Naive thymus-derived CD4-positive, alpha-beta T cell (primary cell): ENCODE measurements around the gene PSMB11. TPM values are rescaled to one million over a fixed set of nuclear protein-coding genes. Genes with fewer than 3 reads are reported as not detected.
A peak's percentile ranks its signal among the peaks of the same experiment; 100 is the strongest.

Source experiments
- ATAC-seq: fragments of 150-1000 bp; cut with Tn5 transposase; 2 replicates; pipeline ENCODE4 v1.10.0; 2021; ENCODE audit warnings: mild to moderate bottlenecking, moderate library complexity
- CTCF ChIA-PET: fragments of 350-600 bp; sonication (Branson Sonifier 250); formaldehyde crosslinking; loops from one replicate; lab custom pipeline; 2021; ENCODE audit warnings: antibody characterized with exemption; lab: Charles Lee
- POLR2A ChIA-PET: fragments of 350-600 bp; sonication (Branson Sonifier 250); formaldehyde crosslinking; loops from one replicate; lab custom pipeline; 2021; ENCODE audit warnings: antibody characterized with exemption, inconsistent platforms; lab: Charles Lee
- DNase-seq, 9 donors: peaks; one replicate each; pipeline versions ENCODE4 v3.0.0 to v3.0.0-alpha.2; 2020 to 2022; ENCODE audit warnings: mixed read lengths in 1 of 9
- H3K27ac ChIP-seq: one replicate; pipeline ENCODE4 v1.7.0; 2013; ENCODE audit warnings: mild to moderate bottlenecking, low read depth, low read length, moderate library complexity
- H3K27me3 ChIP-seq, 2 donors: one replicate each; pipeline ENCODE4 v1.7.0; 2013; ENCODE audit warnings: low read length in 2 of 2, mild to moderate bottlenecking in 2 of 2, moderate library complexity in 2 of 2; ENCODE audit not compliant: control insufficient read depth in 2 of 2, insufficient read depth in 2 of 2
- H3K36me3 ChIP-seq, 3 experiments: 1 replicate in 2 of 3; 2 replicates in 1 of 3; pipeline ENCODE4 v1.7.0; 2013; ENCODE audit warnings: low read length in 3 of 3, mild to moderate bottlenecking in 3 of 3, moderate library complexity in 1 of 3; ENCODE audit not compliant: insufficient read depth in 3 of 3, control insufficient read depth in 2 of 3
- H3K4me1 ChIP-seq, 2 donors: one replicate each; pipeline ENCODE4 v1.7.0; 2013; ENCODE audit warnings: low read length in 2 of 2, mild to moderate bottlenecking in 2 of 2, moderate library complexity in 1 of 2; ENCODE audit not compliant: control insufficient read depth in 2 of 2, insufficient read depth in 2 of 2
- H3K4me3 ChIP-seq: 2 replicates; pipeline ENCODE4 v1.7.0; 2013; ENCODE audit warnings: mild to moderate bottlenecking, low read length
- H3K9me3 ChIP-seq, 3 experiments: 1 replicate in 2 of 3; 2 replicates in 1 of 3; pipeline ENCODE4 v1.7.0; 2013; ENCODE audit warnings: low read length in 3 of 3; ENCODE audit not compliant: control insufficient read depth in 2 of 3
- H3K27ac Mint-ChIP-seq, 9 donors: one replicate each; pipeline ENCODE4 v1.8.0; 2020 to 2022; ENCODE audit warnings: mixed read lengths in 9 of 9, mild to moderate bottlenecking in 8 of 9, moderate library complexity in 5 of 9, inconsistent platforms in 2 of 9
- H3K27me3 Mint-ChIP-seq, 5 donors: one replicate each; pipeline ENCODE4 v1.8.0; 2021 to 2022; ENCODE audit warnings: mixed read lengths in 5 of 5, mild to moderate bottlenecking in 1 of 5
- H3K36me3 Mint-ChIP-seq, 5 donors: one replicate each; pipeline ENCODE4 v1.8.0; 2020 to 2022; ENCODE audit warnings: mixed read lengths in 5 of 5, mild to moderate bottlenecking in 3 of 5, inconsistent platforms in 1 of 5
- H3K4me1 Mint-ChIP-seq, 7 donors: one replicate each; pipeline ENCODE4 v1.8.0; 2020 to 2022; ENCODE audit warnings: mixed read lengths in 7 of 7, mild to moderate bottlenecking in 3 of 7, inconsistent platforms in 1 of 7
- H3K4me3 Mint-ChIP-seq, 10 donors: one replicate each; pipeline ENCODE4 v1.8.0; 2020 to 2022; ENCODE audit warnings: mild to moderate bottlenecking in 10 of 10, mixed read lengths in 10 of 10, moderate library complexity in 6 of 10, inconsistent platforms in 2 of 10
- H3K9me3 Mint-ChIP-seq, 11 donors: one replicate each; pipeline ENCODE4 v1.8.0; 2020 to 2022; ENCODE audit warnings: mixed read lengths in 11 of 11, mild to moderate bottlenecking in 4 of 11, inconsistent platforms in 1 of 11, moderate library complexity in 1 of 11
- intact Hi-C, 2 donors: fragments of 100-400 bp; cut with micrococcal nuclease; formaldehyde crosslinking; loops; one replicate each; pipeline ENCODE4 v1.15.1; 2023
- polyA plus RNA-seq, 2 donors: library from polyadenylated mRNA; unstranded; fragments of 300-500 nt; fragmentation: Illumina TruSeq; gene quantifications; one replicate each; pipeline ENCODE4 v1.2.3, GENCODE V29; 2021
- total RNA-seq, 6 experiments: library from RNA in 5 of 6; stranded (reverse) in 5 of 6; gene quantifications; 1 replicate in 5 of 6; 2 replicates in 1 of 6; pipeline ENCODE4 v1.2.3 and lab custom pipeline; 2021 to 2026

The PSMB11 gene
- total and polyA plus RNA-seq, 7 experiments from 2014 or later, result 0.32 to 1.2 (median 0.69) TPM; not detected in 1

- H3K27me3 ChIP-seq, result no peaks in the 10 kb centered on the region
- H3K27ac ChIP-seq, result peak within 1 kb of the TSS; percentile 58
- peaks cover 7 to 9% of the 10 kb centered on the region in 2 donors for H3K4me1 ChIP-seq
- Mint-ChIP-seq H3K4me3 (peak within 1 kb of the TSS; percentile 78 to 91 (median 88)), H3K9me3 (peaks cover 0 to 2% (median 0%) of the 10 kb centered on the region in 11 donors), H3K27me3 (peaks cover 0 to 8% (median 0%) of the 10 kb centered on the region in 5 donors), H3K27ac (peak within 1 kb of the TSS; percentile 16 to 86 (median 55)), H3K36me3 (peaks cover 0 to 14% (median 9%) of the 10 kb centered on the region in 5 donors), H3K4me1 (peaks cover 13 to 20% (median 17%) of the 10 kb centered on the region in 7 donors)
- DNase-seq, result peak; percentile 30 to 76 (median 54)
- peak; percentile 77 for ATAC-seq
- no peaks in the 10 kb centered on the region for H3K9me3 ChIP-seq
- H3K4me3 ChIP-seq, result peak within 1 kb of the TSS; percentile 67
- intact Hi-C loops, result loop anchor here (1.0 to 10.0 kb wide), 5 partner anchors 22 to 232 kb away; partner anchors contain the start of genes MRPL52 (in 1 of the 2) and PRMT5 (in 1 of the 2)
- CTCF ChIA-PET, result interaction anchor here (0.6 to 12.2 kb wide), 24 partner anchors 12 to 1047 kb away, joined by 3 to 264 read pairs (median 4); partner anchors contain the start of genes AJUBA and PRMT5
- POLR2A ChIA-PET, result interaction anchor here (0.8 to 6.5 kb wide), 10 partner anchors 12 to 102 kb away, joined by 3 to 76 read pairs (median 4); partner anchors contain the start of gene AJUBA
- peaks cover 8 to 34% (median 9%) of the 10 kb centered on the region in 3 experiments for H3K36me3 ChIP-seq
These were observed 15.1 kb downstream of the PSMB11 start, which contains the start of gene CDH24 for GRCh38 chr14:23056956-23057756. CDH24 (minus strand) TSS chr14:23057520; CDS start chr14:23055733, 1,787 bp downstream.

GRCh38 chr14:23057757-23058653, 16.0 kb downstream of the PSMB11 start:
- Histone ChIP-seq H3K27me3 (no peaks in the 10 kb centered on the region), H3K4me3 (peak overlapping the region; percentile 67), H3K36me3 (peaks cover 17 to 42% (median 17%) of the 10 kb centered on the region in 3 experiments), H3K9me3 (no peaks in the 10 kb centered on the region), H3K4me1 (peaks cover 7 to 9% of the 10 kb centered on the region in 2 donors), H3K27ac (peak overlapping the region; percentile 49)
- peak; percentile 81 for ATAC-seq
- POLR2A ChIA-PET, result interaction anchor here (0.8 to 6.5 kb wide), 10 partner anchors 9 to 103 kb away, joined by 3 to 76 read pairs (median 4); partner anchors contain the start of gene AJUBA
- Mint-ChIP-seq H3K9me3 (peaks cover 0 to 2% (median 0%) of the 10 kb centered on the region in 11 donors), H3K27me3 (peaks cover 0 to 8% (median 0%) of the 10 kb centered on the region in 5 donors), H3K4me3 (peak overlapping the region; percentile 78 to 91 (median 87)), H3K4me1 (peaks cover 13 to 20% (median 17%) of the 10 kb centered on the region in 7 donors), H3K27ac (peak overlapping the region in 7 of 9 donors; percentile 23 to 85 (median 58)), H3K36me3 (peaks cover 0 to 21% (median 16%) of the 10 kb centered on the region in 5 donors)
- peak; percentile 71 to 89 (median 83) for DNase-seq
- CTCF ChIA-PET, result interaction anchor here (0.6 to 12.2 kb wide), 27 partner anchors 11 to 1046 kb away, joined by 3 to 264 read pairs (median 3); partner anchors contain the start of genes AJUBA and PRMT5
- intact Hi-C loops, result loop anchor here (1.0 to 10.0 kb wide), 11 partner anchors 23 to 501 kb away; partner anchors contain the start of genes MRPL52 (in 1 of the 2) and PRMT5 (in 1 of the 2)

GRCh38 chr14:23058654-23059504, 16.9 kb downstream of the PSMB11 start:
- intact Hi-C loops, result loop anchor here (1.0 to 10.0 kb wide), 10 partner anchors 24 to 502 kb away; partner anchors contain the start of gene MRPL52 (in 1 of the 2)
- peaks cover 0 to 2% (median 0%) of the 10 kb centered on the region in 11 donors for H3K9me3 Mint-ChIP-seq
- Histone ChIP-seq H3K27ac (no peak overlapping the region), H3K4me1 (peaks cover 7 to 9% of the 10 kb centered on the region in 2 donors), H3K9me3 (no peaks in the 10 kb centered on the region), H3K27me3 (no peaks in the 10 kb centered on the region), H3K4me3 (no peak overlapping the region), H3K36me3 (peaks cover 25 to 51% (median 26%) of the 10 kb centered on the region in 3 experiments)
- peaks cover 4 to 30% (median 23%) of the 10 kb centered on the region in 5 donors for H3K36me3 Mint-ChIP-seq
- peak overlapping the region in 5 of 9 donors; percentile 34 to 72 (median 43) for H3K27ac Mint-ChIP-seq
- DNase-seq (no peak), ATAC-seq (no peak)
- H3K4me1 Mint-ChIP-seq, result peaks cover 13 to 20% (median 17%) of the 10 kb centered on the region in 7 donors
- ChIA-PET POLR2A (interaction anchor here (1.0 to 6.5 kb wide), 7 partner anchors 10 to 103 kb away, joined by 3 to 76 read pairs (median 5); partner anchors contain the start of gene AJUBA), CTCF (interaction anchor here (0.6 to 12.2 kb wide), 19 partner anchors 10 to 502 kb away, joined by 3 to 264 read pairs (median 4); partner anchors contain the start of genes AJUBA and RBM23)
- H3K27me3 Mint-ChIP-seq, result peaks cover 0 to 8% (median 0%) of the 10 kb centered on the region in 5 donors
- H3K4me3 Mint-ChIP-seq, result peak overlapping the region in 5 of 10 donors; percentile 3 to 56 (median 36)

- H3K36me3 Mint-ChIP-seq, result peaks cover 4 to 38% (median 26%) of the 10 kb centered on the region in 5 donors
- Histone ChIP-seq H3K9me3 (no peaks in the 10 kb centered on the region), H3K27me3 (no peaks in the 10 kb centered on the region), H3K36me3 (peaks cover 35 to 69% (median 38%) of the 10 kb centered on the region in 3 experiments), H3K27ac (no peak overlapping the region), H3K4me3 (no peak overlapping the region), H3K4me1 (peaks cover 7 to 9% of the 10 kb centered on the region in 2 donors)
- no peak overlapping the region for H3K27ac Mint-ChIP-seq
- peaks cover 0 to 2% (median 0%) of the 10 kb centered on the region in 11 donors for H3K9me3 Mint-ChIP-seq
- ATAC-seq (no peak), DNase-seq (no peak)
- POLR2A ChIA-PET, result interaction anchor here (0.6 to 6.5 kb wide), 6 partner anchors 8 to 75 kb away, joined by 3 to 76 read pairs (median 4); partner anchors contain the start of genes ACIN1, AJUBA and C14orf119
- peaks cover 0 to 8% (median 0%) of the 10 kb centered on the region in 5 donors for H3K27me3 Mint-ChIP-seq
- H3K4me3 Mint-ChIP-seq, result peak overlapping the region in 1 of 10 donors; percentile 47
- intact Hi-C loops, result no loop called here
- CTCF ChIA-PET, result interaction anchor here (0.6 to 12.2 kb wide), 10 partner anchors 8 to 365 kb away, joined by 3 to 264 read pairs (median 4); partner anchors contain the start of gene AJUBA
- H3K4me1 Mint-ChIP-seq, result peaks cover 15 to 20% (median 19%) of the 10 kb centered on the region in 7 donors
These were observed 18.7 kb downstream of the PSMB11 start for GRCh38 chr14:23060536-23061260.
